GM23248 (cell line): Measurements from ENCODE around the gene DAAM1.

Experiments used
- EZH2 ChIP-seq: fragments of 200-600 bp; sonication (generic); IDR thresholded peaks from 2 replicates; pipeline ENCODE4 v1.6.1; 2018; ENCODE audit warnings: antibody characterized with exemption, mild to moderate bottlenecking; ENCODE audit not compliant: insufficient read depth, poor library complexity, severe bottlenecking
- EZH2phosphoT487 ChIP-seq: fragments of 200-600 bp; sonication (generic); IDR thresholded peaks from 2 replicates; pipeline ENCODE4 v1.6.1; 2018; ENCODE audit warnings: antibody characterized with exemption, moderate library complexity, mild to moderate bottlenecking, low read depth; ENCODE audit not compliant: insufficient read depth

DNA sequence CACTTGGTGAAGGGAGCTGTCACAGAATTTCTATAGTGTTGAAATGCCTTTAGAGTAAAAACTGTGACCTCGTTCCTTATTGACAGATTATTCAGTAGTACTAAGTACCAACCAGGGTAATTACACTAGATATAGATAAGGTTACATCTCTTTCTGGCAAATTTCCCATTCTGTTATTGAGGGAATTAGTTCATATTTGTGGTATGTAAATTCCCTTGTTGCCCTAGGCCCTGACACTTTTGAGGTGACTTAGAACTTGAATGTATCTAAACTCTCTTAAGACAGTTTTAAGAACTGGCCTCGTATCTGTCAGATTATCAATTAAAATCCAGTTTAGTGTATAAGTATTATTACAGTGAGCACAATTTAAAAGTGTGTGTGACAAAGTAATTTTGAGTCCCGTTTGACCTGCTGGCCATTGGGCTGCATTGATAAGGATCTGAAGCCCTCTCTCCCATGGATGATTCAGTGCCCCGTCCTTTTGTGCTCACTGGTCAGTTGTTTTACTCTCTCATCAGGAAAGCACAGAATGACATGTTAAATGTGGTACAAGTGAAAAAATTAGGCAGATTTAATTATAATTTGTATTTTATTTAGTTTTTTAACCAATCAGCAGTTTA is 153.5 kb downstream of the DAAM1 start:
- no peak for TF ChIP-seq EZH2phosphoT487
- no peak for TF ChIP-seq EZH2
